ENCODE data around the gene PTPRN2.

PTPRN2 gene

GRCh38 chr7:158111906-158112570 lies 475.6 kb downstream of the PTPRN2 start:
- in situ Hi-C loops (cut with MboI; ENCODE audit: low sequenced_read_pairs, unreplicated experiment) = no loop called here
- TF ChIP-seq CTCF (IDR thresholded peaks at IDR 0.05; ENCODE audit: borderline replicate concordance, control extremely low read depth, extremely low read depth, insufficient read depth, missing control alignments) = no peak
- no peak for DNase-seq (ENCODE audit: low spot score)

GRCh38 chr7:158111049-158111751 lies 476.4 kb downstream of the PTPRN2 start:
- no peak for DNase-seq (ENCODE audit: low spot score)
- in situ Hi-C loops (cut with MboI; ENCODE audit: low sequenced_read_pairs, unreplicated experiment) = no loop called here
- no peak for TF ChIP-seq CTCF (IDR thresholded peaks at IDR 0.05; ENCODE audit: borderline replicate concordance, control extremely low read depth, extremely low read depth, insufficient read depth, missing control alignments)

GRCh38 chr7:158110661-158111048 lies 477.0 kb downstream of the PTPRN2 start:
- DNase-seq (ENCODE audit: low spot score) = no peak
- no peak for TF ChIP-seq CTCF (IDR thresholded peaks at IDR 0.05; ENCODE audit: borderline replicate concordance, control extremely low read depth, extremely low read depth, insufficient read depth, missing control alignments)
- in situ Hi-C loops (cut with MboI; ENCODE audit: low sequenced_read_pairs, unreplicated experiment) = no loop called here

- in situ Hi-C loops (cut with MboI; ENCODE audit: low sequenced_read_pairs, unreplicated experiment) = no loop called here
- TF ChIP-seq CTCF (IDR thresholded peaks at IDR 0.05; ENCODE audit: borderline replicate concordance, control extremely low read depth, extremely low read depth, insufficient read depth, missing control alignments) = no peak
- DNase-seq (ENCODE audit: low spot score) = no peak
Observed at GRCh38 chr7:158110034-158110590, 477.5 kb downstream of the PTPRN2 start.

GRCh38 chr7:158109364-158110033 lies 478.1 kb downstream of the PTPRN2 start:
- in situ Hi-C loops (cut with MboI; ENCODE audit: low sequenced_read_pairs, unreplicated experiment) = no loop called here
- no peak for TF ChIP-seq CTCF (IDR thresholded peaks at IDR 0.05; ENCODE audit: borderline replicate concordance, control extremely low read depth, extremely low read depth, insufficient read depth, missing control alignments)
- no peak for DNase-seq (ENCODE audit: low spot score)

GRCh38 chr7:158108646-158109293 lies 478.9 kb downstream of the PTPRN2 start:
- no peak for DNase-seq (ENCODE audit: low spot score)
- in situ Hi-C loops (cut with MboI; ENCODE audit: low sequenced_read_pairs, unreplicated experiment) = no loop called here

More at GRCh38 chr7:158108646-158109293, 478.9 kb downstream of the PTPRN2 start:
- TF ChIP-seq CTCF (IDR thresholded peaks at IDR 0.05; ENCODE audit: borderline replicate concordance, control extremely low read depth, extremely low read depth, insufficient read depth, missing control alignments) = no peak
